DMS53 treated with DMSO at 0.1 percent for 48 hours (cell line): ENCODE results near the gene GXYLT2.

Experiments used
- DNase-seq: peaks from one replicate; lab custom pipeline; 2025; ENCODE audit not compliant: unreplicated experiment; lab: John Stamatoyannopoulos, UW

GXYLT2 gene, protein sequence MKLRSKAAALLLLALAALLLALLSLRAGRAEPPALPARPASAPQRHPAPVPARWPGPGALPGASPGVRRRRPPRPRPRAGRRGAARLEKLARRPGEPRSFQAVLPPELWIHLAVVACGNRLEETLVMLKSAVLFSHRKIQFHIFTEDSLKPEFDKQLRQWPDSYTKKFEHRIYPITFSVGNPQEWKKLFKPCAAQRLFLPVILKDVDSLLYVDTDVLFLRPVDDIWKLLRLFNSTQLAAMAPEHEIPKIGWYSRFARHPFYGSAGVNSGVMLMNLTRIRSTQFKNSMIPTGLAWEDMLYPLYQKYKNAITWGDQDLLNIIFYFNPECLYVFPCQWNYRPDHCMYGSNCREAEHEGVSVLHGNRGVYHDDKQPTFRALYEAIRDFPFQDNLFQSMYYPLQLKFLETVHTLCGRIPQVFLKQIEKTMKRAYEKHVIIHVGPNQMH

DNA sequence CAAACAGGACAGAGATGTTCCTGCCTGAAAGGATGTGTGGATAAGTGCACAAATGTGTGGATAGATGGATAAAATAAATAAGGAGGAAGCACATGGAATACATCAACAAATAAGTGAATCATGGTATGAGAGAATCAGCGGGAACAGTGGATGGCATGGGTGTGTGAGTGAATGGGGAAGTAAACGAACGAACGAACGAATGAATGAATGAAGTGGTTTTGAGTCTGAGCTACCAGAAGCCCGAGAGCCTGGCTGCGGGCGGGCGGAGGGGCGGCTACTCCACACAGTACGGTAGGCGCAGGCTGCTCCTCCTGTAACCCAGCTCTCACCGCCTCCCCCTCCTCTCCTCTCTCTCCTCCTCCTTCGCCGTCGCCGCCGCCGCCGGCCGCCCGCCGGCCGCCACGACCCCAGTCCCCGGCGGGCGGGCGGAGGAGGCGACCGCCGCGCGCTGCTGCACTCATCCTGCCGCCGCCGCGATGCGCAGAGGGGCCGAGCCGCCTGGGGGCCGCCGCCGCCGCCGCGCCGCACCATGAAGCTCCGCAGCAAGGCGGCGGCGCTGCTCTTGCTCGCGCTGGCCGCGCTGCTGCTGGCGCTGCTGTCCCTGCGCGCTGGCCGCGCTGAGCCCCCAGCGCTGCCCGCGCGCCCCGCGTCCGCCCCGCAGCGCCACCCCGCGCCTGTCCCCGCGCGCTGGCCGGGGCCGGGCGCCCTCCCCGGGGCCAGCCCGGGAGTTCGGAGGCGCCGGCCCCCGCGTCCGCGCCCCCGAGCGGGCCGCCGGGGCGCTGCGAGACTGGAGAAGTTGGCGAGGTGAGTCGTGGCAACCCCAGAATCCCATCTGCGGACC is at the start of gene GXYLT2:
Gene GXYLT2 (plus strand): TSS at position 342 of the 841 bp plus-strand sequence. CDS start 188 bp downstream, at position 530.
- no peak for DNase-seq

DNA sequence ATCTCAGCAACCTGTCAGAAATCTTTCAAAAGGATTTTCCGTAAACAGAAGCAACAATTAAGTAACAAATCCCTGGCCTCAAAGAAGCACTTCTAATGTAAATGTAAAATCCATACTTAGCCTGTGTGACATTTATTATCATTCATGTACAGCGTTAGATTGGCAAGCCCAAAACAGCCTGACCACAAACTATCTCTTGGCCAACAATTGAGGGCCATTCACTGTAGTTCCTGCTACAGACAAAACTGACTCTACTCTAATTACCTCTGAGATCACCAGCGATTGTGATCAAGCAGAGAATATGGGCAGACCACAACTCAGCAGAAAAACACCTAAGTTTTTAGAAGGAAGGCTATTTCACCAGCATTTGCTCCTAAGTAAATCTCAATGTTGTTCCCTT is 48.8 kb upstream of the GXYLT2 start:
- no peak for DNase-seq

DNA sequence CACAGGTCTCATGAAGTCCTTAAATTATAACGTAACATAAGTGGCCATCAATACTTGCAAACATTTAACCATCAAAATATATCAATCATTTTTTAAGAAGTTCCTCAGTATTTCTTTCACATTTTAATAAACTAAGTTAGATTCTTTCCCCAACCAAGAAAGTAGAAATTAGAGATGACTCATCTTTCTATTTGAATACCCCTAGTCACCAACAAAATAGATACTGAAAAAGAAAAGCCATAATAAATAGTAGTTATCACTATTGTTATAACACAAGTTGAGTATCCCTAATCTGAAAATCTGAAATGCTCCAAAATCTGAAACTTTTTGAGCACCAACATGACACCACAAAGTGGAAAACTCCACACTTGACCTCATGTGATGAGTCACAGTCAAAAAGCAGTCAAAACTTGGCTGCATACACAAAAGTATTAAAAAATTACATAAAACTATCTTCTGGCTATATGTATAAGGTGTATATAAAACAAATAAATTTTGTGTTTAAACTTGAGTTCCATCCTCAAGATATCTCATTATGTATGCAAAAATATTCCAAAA is 43.3 kb upstream of the GXYLT2 start:
- no peak for DNase-seq

DNA sequence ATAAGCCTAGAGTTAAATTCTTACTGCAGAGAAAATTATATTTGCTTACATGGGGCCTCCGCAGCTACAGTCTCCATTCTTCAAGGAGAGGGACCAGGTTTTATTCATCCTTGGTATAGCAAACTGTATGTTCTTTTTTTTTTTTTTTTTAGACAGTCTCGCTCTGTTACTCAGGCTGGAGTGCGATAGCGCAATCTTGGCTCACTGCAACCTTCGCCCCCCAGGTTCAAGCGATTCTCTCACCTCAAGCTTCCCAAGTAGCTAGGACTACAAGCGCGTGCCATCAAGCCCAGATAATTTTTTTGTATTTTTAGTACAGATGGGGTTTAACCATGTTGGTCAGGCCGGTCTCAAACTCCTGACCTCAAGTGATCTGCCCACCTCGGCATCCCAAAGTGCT is 41.7 kb upstream of the GXYLT2 start:
- DNase-seq = no peak

DNA sequence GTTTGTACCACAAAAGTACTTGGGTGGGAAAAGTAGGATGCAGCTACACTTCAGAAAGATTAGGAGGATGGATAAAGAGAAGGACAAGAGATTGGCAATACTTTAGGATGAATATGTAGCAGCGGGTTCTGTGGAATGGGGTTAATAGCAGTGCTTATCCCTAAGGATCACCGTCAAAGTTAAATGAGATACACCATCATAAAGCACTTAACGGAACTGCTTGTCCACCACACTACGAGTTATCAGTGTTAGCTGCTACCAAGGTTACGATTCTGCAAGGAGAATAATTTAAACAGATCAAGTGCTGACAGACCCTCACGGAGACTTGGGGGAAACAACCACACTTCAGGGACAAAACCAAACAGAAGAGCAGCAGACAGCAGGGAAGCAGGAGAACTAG is 40.6 kb upstream of the GXYLT2 start:
- no peak for DNase-seq

DNA sequence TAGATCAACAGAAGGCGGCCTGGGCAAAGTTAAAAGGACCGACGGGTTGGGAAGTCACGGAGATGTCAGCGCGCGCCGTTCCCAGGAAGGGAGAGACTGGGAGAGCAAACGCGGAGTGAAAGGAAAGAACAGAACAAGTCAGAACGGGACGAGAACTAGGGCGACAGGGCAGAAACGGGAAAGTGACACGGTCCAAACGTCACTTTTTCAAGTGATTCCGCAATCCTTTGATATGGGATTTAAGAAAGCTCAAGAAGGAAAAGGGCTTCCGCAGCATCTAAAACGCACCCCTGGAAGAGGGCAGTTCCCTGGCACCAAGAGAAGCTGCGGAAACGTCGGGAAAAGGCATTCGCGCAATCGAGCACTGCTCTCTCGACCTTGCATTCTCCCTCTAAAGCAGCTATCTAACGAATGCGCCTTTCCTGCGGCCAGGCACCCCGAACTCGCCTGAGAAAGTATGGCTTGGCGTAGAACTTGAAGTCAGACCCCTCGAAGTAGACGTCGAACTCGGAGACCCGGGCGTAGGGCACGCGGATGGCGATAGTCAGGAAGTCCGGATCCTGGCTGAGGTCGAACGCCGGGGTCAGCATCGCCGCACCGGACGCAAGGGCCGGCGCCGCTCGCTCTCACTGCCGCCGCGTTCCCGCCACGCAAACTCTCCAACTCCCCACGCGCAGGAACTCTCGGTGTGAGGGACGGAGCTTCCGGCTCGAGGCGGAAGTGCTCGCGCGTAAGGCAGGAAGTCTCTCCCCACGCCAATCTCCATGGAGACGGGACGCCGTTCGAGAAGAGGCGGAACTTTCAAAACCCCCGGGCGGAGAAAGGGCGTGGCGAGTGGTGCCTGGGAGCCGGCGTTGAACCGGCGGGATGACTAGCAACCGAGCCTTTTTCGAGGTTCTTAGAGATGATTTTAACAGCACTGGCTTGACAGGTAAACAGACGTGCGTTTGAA is 39.8 kb upstream of the GXYLT2 start, which contains the start of gene SHQ1:
Gene SHQ1 (minus strand): TSS at position 695 of the 952 bp plus-strand sequence. CDS start 105 bp downstream, at position 590.
- DNase-seq = peak; percentile 39

DNA sequence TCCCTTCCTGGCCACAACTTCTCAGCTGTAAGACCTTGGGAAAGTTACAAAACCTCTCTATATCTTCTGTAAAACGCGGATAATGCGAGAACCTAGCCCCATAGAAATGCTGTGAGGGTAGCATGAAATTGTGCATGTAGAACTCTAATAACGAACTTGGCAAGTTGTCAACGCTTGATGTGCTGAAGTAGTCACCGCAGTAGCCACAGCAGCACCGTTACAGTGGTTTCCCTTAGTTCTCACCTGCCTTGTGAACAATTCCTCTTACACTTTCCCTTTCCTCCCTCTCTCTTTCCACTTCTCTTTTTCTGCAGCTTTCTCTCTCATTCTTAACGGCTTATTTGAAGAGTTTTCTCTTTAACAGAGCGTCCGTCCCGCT is 39.2 kb upstream of the GXYLT2 start:
- no peak for DNase-seq

DNA sequence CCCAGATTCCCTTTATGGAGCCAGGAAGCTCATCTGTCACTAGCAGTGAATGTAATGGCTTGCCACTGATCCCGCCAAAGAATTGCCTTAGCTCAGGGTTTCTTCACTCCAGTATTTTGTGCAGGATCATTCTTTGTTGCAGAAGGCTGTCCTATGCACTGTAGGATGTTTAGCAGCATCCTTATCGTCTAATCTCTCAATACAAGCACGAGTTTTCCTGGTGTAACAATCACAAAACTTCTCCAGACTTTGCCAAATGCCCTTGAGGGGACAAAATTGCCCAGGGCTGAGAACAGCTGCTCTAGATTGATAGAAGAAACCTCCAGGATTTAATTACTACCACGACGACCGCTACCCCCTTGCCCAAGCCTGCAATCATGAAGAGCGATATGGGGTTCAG is 32.8 kb upstream of the GXYLT2 start:
- DNase-seq = no peak

DNA sequence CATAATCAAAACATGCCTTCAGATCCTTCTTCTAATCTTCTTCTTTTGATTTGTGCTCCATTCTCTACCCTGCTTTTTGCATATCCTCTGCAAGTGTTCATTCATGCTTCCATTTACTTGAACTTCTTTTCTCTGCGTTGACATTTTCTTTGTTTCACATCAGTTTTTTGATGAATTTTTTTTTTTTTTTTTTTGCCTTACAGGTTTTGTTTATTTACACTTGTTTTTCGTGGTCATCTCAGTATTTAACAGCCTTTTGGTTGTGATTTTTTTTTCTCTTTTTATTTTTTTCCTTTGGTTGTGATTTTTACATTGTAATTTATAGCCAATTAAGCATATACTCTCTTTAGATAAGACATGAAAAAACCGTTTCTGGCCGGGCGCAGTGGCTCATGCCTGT is 27.8 kb upstream of the GXYLT2 start:
- DNase-seq = no peak

DNA sequence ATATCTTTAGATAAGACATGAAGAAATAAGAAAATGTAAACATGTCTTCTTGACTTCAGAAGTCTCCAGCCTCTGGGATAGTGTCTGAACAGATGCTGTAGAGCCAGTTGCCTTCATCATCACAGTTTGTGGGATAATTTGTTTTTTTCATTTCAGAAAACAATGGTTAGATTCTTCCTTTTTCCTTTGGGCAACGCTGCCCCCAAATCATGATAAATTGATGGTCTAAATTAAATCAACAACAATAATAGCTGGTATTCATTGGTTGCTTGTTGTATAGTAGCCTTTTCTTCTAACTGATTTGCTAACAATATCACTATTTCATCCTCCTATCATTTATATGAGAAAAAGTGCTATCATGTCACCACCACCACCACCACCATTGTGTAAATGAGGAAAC is 27.0 kb upstream of the GXYLT2 start:
- no peak for DNase-seq

DNA sequence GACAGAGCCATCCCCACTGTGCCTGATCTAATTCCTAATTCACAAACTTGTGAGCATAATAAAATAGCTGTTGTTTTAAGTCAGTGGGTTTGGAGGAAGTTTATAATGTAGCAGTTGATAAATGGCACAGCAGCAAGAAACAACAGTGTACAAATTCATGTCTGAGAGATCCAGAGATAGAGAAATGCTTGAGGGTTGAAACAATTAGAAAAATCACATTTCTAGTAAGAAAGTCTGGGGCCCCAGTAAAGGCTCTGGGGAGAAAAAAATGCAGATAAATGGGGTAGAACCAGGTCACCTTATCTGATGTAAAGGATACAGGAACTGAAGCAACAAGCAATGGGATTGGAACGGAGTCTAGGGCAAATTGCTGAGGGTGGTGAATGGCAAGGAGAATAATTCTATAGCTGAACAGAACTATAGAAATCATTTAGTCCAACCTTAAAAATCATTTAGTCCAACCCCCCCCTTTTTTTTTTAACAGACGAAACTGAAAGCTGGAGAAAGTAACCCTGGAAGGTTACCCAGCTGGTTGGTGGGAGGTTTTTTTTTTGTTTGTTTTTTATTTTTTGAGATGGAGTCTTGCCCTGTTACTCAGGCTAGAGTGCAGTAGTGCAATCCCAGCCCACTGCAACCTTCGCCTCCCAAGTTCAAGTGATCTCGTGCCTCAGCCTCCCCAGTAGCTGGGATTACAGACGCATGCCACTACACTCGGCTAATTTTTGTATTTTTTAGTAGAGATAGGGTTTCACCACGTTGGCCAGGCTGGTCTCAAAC is 25.3 kb upstream of the GXYLT2 start:
- DNase-seq = no peak

DNA sequence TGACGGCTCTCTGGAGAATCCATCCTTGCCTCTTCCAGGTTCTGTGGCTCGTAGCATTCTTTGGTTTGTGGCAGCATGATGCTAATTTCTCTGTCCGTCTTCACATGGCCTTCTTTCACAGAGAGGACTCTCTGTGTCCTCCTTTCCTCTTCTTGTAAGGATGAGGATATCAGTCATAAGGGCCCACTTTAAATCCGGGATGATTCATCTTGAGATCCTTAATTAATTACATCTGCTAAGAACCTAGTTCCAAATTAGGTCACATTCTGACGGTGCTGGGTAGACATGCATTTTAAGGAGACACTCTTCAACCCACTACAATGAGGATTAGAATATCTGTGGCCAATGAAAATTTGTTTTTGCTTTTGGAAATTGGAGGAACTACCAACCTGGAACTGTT is 15.7 kb upstream of the GXYLT2 start:
- no peak for DNase-seq

DNA sequence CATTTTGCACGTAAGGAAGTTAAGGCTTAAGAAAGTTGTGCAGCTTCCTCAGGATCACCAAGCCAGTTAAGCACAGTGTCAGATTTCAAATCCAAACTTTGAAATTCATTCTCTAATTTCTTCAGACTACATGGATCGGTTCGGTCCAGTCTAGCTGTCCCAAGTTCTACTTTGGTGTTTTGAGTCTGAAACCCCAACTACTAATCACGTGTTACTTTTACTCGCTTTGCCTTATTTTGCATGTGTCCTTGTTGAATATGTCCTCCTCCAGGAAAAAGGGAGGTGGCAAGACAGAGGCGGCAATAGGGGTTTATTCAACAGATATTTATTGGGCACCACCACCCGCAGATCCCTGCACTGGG is 522 bp upstream of the GXYLT2 start:
- DNase-seq = no peak

DNA sequence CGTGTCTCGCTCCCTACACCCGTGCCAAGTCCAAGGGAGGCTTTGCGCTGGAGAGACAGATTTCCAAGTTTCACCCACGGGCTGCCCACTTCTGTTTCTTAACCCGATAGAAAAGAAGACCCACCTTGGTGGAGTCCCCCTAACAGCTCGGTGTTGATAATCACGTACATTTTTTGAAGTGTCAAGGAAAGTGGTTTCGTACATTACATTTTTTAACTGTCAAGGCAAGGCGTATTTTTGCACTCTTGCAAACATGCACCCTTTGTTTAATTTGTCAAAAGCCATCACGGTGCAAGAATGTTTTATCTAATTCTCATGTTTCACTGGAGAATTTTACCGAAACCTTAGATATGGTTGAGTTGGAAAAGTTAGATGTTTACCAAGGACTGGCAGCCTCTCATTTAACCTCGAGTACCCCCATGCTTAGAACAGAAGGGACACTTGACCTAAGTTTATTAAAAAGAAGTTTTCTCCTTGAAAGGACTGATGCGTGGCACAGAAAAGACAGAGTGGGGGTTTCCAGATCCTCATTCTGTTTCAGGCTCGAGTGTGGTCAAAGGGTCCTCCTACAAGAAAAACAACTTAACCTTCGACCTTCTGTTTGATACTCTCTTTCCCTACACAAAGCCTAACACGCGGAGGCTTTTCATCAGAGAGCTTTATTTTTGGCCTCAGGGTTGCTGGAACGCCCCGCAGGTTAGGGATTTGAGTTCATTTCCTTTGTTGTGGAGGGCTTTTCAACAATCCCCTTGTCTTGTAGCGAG is 882 bp downstream of the GXYLT2 start:
- no peak for DNase-seq

DNA sequence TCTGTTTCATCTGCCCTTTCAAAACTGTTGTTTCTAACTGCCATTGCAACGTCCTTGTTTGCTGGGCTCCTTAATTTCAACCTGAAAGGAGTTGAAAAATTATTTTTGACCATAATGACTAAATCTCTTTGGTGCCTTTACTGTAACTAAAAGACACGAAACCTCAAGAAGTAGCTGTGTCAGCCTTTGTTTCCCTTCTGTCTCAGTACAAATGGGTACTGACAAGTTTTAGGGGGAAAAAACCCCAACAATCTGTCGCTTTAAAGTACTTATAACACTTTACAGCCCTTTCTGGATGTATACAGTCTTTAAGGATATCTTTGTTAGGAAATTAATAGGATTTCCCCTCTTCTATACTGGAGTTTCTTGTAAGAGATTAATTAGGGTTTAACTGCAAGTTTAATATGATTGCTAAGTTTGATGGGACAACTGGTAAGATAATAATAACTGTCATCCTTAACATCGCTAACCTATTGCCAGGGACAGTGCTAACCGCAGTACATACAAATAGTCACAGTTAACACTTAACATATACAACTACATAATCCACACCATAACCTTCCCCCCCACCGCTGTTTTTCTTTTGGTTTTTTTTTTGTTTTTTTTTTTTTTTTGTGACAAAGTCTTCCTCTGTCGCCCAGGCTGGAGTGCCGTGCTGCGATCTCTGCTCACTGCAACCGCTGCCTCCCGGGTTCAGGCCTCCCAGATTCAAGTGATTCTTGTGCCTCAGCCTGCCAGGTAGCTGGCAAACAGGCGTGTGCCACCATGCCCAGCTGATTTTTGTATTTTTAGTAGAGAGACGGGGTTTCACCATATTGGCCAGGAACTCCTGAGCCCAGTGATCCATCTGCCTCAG is 1.7 kb downstream of the GXYLT2 start:
- no peak for DNase-seq

DNA sequence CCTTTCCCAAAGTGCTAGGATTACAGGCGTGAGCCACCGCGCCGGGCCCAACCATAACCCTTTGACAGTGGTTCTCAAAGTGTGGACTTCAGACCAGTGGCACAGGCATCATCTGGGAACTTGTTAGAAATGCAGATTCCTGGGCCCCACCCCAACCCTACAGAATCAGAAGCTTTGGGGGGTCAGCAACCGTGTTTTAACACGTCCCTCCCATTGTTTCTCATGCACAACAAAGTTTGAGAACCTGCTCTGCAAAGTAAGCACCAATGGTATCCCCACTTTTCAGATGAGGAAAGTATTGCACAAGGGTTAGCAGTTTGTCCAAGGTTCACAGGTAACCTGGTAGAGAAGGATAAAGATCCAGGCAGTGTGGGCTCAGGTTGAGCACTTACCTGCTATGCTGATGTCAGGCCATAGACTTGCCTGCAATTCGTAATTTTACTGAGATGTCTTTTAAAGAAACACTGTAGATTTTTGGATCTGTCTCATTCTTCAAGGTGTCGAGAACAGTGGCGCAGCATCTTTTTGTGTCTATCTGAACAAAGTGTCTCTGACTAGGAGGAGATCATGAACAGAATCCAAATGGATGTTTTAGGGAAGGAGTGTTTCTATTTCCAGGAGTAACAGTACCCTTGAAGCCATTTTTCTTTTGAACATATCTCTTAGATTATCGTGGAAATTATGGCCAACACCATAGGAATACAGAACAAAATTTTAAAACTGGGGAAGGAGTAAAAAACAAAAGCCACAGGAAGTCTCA is 2.5 kb downstream of the GXYLT2 start:
- DNase-seq = no peak

DNA sequence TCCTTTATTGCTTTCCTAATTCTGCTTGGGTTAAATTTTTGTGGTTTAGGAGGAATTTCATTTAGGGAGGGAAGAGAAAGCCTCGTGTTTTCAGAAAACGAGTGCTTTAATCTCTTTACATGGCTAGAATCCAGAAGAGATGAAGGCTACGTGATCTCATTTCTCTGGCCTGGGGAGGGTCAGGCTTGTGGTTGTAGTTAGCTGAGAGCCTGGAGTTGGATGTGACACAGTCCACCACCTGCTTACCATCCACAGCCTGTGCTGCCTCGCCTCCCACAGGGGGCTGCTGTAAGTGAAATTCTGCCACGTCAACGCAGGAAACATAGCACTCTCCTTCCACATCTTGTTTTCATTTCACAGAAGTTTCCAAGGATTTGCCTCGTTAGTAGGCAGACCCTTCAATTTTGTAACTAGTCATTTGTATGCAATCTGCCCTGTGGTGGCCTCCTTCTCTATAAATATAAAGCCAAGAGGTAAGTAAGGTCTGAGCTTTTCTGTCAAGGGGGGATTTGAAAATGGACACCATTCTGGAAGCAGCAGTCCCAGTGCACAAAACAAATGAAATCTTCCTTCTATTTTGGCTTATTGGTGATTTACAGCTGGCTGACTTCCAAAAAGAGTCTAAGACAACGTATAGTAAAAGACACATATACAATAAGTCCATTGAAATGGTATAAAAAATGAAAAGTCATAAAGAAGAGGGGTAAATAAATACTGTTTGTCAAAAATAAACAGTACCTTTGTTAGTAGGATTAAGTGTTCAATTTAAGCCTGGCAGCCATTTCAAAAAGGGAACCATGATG is 3.4 kb downstream of the GXYLT2 start:
- DNase-seq = no peak
